Stimulated activated CD8-positive, alpha-beta memory T cell treated with anti-CD3 and anti-CD28 coated beads, Interleukin-7, amount 100 ng/mL, for 4 hours (primary cell): ENCODE data around the gene RPL4.

Source experiments
- DNase-seq, 2 donors: peaks; one replicate each; pipeline ENCODE4 v3.0.0-alpha.2; 2020; ENCODE audit warnings: low read depth in 2 of 2

The RPL4 gene

GRCh38 chr15:66459818-66460615 lies 44.6 kb downstream of the RPL4 start:
- DNase-seq, result no peak

DNA sequence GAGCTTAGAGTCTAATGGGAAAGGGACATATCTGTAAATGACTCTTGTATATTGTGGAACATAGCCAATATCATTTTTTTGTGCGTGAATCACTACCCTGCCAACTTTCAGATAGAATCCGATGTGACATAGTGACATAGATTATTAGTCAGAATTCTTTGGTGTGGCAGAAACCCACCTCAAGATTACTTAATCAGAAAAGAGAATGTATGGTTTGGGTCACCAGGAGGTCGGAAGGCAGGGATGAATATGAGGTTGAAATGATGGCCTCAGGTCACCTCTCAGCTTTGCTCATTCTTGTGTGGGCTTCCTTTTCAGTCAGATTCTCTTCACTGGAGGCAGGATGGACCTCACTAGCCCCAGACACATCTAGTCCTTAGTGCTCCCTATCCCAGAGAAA lies 48.4 kb downstream of the RPL4 start:
- no peak for DNase-seq

GRCh38 chr15:66454143-66454542 lies 50.5 kb downstream of the RPL4 start:
- DNase-seq, result no peak

GRCh38 chr15:66452971-66453580 lies 51.6 kb downstream of the RPL4 start:
- DNase-seq, result no peak

GRCh38 chr15:66452420-66452819 lies 52.2 kb downstream of the RPL4 start:
- DNase-seq, result no peak
